HG03469 (cell line): ENCODE data around the gene STXBP1.

ENCODE experiments used
- ATAC-seq: cut with Tn5 transposase; IDR thresholded peaks from one replicate; pipeline ENCODE4 v1.9.1; 2021; ENCODE audit warnings: mild to moderate bottlenecking, moderate library complexity, moderate number of reproducible peaks; ENCODE audit not compliant: unreplicated experiment

Gene STXBP1

DNA sequence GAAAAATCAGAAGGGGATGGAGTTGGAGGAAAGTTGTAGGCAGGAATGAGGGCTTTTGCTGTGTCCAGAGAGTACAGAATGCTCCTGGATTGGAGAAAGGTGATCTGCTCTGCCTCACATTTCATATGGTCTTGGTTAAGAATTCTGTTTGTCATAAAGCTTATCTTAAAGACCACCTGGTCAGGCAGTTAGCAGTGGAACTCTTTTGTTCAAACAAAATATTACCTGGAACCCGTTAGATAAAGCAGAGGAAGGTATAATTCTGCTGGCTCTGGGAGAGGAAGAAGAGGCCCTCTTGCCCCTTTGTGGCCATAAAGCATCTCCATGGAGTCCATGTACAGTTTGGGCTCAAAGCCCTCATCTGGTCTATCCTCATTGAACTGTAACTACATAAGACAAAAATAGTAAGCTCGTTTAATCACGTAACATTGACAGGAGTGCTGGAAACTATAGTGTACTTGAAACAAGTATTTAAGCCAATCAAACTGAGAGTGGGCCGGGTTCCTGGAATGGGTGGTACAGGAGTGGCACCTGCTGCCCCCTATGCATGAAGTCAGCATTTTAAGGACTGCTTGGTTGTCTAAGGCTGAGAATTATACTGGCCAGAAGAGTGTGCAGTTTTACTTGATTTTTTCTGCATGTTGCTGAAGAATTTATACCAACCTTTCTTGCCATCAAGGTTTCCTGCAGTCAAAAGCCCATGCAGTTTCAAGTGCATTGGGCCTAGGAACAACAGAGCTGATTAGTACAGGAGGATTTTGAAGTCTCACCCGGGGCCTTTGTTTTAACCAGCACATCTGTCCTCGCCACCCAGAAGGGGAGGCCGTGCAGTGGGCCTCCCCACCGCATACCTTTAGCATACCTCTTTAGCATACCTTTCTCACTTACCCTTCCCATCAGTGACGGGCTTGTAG, 39.9 kb downstream of the STXBP1 start:
- no peak for ATAC-seq

DNA sequence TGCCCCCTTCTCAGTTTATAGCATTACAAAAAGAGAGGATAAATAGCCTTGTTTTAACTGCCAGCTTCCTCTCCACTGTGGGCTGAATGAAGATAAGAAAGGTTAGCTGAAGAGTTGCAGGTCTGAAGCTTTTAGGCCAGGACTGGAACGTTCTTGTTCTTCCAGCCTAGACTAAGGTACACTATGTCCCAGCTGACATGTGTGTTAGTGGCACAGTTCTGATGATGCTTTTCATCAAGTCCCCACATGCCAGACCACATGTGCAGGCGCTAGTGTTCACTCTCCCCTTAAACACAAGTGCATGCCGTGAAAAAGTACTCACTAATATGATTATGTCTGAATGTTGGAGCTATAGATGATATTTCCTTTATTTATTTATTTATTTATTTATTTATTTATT, 40.7 kb downstream of the STXBP1 start:
- no peak for ATAC-seq

DNA sequence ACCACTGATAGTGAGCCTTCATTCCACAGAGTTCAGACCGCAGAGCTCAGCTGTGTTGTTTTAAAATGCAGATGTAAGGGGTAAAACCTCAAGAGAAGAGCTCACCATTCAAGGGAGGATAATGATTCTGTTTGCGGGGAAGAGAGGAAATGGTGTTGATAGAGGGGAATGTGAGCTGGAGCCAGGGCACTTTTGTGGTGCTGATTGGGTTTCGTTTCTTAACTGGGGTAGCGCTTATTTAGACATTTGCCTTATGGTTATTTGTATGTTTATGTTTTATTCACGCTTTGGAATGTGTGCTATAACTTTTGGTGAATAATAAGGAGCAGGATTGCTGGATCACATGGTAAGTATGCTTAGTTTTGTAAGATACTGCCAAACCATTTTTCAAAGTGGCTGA, 42.5 kb downstream of the STXBP1 start:
- no peak for ATAC-seq

DNA sequence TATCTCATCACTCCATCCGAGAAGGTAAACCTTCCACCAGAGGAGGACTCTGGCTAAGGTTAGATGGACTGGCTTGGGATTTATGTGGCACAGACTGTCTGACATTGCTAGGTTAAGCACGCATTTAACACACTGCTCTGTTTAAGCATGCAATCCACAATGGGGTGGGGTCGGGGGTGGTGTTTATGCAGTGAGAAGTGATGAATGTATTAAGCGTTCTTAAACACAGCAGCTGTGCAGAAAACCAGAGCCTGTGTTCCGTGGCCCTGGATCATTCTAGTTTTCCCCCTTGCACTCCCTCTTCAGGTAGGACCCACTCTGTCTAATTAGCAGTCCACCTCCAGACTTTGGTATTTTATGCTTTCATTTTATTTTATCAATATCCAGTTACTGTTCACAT, 46.4 kb downstream of the STXBP1 start:
- no peak for ATAC-seq

DNA sequence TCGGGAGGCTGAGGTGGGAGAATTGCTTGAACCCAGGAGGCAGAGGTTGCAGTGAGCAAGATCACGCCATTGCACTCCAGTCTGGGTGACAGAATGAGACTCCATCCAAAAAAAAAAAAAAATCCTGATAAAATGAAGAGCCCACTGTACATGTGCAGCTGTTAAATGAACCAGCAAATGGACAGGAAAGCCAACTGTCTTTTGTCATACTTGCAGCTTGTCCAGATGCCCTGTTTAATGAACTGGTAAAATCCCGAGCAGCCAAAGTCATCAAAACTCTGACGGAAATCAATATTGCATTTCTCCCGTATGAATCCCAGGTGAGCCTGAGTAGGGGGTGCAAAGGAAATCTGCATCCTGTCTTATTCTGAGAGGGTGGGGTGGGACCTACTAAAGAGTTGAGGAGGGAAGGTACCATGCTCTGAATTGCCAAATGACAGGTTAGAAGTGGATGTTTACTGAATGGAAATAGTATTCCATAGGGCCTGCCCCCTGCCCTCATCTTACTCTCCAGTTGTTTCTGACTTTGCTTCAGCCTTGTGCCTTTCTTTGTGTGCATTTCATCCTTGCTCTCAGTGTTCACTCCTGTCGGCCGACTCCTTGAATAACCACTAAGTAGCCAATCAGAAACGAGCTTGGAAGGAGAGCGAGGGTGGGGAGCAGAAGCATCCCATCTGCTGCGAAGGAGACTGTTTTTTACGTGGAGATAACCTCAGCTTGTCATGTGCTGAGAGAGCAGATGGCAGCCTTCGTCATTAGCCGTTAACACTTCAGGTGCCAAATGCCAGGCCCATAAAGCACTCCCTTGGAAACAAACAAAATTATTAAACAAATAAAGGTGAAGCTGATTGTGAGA, 49.0 kb downstream of the STXBP1 start:
- no peak for ATAC-seq

DNA sequence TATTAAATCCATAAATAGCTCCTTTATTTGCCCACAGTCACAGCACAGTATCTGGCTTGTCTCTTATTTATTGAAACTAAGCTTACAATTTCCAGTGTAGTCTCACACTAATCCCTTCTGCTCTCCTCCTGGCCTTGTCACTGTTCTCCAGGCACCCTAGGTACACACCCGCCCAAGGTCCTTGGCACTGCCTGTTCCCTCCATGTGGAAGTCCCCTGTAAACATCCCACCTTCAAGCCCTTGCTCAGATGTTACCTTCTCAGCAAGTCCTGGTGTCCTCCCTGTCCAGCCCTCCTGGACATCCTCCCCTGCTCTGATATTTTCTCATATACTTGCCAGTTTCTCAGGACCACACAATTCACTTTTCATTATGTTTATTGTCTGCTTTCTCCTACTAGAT, 50.5 kb downstream of the STXBP1 start:
- no peak for ATAC-seq

DNA sequence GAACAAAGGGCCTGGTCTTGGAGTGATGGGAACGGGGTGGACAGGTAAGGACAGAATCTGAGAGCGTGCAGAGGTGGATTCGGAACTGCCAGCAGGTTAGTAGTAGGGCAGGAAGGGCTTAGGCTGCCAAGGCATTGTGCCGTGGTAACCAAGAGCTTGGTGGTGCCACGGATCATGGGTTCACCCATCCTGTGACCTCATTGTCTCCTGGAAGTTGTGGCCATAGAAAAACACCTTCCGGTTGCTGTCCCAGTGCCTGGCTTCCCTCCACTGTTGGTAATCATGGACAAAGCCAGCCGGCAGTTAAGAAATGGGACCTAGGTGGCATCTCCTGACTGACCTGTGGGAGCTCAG, 52.2 kb downstream of the STXBP1 start:
- ATAC-seq = no peak

DNA sequence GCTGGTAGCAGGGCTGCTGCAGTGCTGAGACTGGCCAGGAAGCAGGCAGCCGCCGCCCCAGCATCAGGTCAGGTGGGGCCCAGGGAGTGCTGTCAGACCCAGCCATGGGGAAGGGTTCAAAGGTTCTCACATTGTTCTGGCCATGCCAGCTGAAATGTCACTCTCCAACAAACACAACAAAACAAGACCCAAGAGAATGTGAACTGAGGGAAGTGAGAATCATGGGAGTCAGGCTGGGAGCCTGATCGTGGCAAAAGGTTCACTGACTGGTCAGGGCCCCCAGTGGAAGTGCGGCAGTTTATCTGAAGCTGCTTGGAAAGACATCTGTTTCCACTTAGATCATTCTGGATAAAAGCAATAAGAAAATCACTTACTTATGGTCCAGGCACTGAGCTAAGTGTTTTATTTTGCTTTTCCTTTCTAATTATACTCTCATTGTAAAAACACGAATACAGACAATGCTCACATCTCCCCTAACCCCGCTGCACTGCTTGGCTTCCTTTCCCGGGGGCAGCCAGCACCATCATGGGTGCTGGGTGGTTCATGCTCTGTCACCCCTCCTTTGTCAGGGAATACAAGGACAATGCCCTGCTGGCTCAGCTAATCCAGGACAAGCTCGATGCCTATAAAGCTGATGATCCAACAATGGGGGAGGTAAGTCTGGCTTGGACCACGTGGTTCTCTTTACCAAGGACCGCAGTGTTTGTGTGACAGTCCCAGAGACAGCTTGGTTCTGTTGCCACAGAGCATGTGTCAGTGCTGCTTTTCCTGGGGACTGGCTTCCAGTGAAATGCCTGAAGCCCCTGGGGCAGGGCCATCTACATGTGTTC, 52.8 kb downstream of the STXBP1 start:
- ATAC-seq = no peak

DNA sequence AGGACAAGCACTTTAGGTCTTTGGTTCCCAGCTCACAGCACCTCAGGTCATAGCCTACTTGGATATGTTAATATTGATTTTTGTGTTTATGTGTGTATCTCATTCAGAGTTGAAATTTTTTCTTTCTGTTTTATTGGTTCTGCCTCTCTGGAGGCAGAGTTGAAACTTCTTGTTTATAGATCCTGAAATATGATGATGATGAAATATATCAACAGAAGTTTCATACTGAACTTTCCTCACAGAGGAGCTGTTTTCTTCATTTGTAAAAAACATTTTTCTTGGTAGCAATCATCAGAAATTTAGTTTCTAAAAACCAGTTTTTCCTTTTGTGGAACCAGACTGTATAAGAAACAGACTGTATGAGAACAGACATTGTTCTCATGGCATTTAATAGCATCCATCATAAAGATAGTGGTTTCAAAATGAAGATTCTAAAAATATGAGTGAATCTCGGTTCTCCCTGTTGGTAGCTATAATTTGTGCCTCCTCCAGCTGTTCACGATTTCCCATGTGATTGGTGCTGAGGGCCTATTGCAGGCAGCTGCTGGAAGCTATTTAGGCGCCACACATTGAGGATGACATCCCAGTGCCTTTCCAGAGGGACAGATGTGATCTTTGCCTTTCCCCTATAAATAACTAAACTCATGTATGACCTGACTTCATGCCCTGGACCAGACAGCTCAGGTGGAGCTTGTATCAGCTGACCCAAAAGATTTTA, 55.2 kb downstream of the STXBP1 start:
- no peak for ATAC-seq

DNA sequence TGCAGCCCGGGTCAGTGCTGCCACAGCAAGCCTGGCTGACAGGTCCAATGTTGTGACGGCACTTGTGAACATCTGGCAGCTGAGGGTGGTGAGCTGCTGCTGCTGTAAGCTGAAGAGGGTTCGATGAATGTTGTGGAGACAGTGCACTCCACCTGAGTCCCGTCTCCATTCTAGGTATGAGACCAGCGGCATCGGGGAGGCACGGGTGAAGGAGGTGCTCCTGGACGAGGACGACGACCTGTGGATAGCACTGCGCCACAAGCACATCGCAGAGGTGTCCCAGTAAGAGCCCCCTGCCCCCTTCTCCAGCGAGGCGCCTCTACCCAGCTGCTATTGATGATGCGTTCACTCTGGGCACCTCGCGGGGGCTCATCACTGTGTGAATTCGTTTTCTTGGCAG, 55.8 kb downstream of the STXBP1 start:
- no peak for ATAC-seq

DNA sequence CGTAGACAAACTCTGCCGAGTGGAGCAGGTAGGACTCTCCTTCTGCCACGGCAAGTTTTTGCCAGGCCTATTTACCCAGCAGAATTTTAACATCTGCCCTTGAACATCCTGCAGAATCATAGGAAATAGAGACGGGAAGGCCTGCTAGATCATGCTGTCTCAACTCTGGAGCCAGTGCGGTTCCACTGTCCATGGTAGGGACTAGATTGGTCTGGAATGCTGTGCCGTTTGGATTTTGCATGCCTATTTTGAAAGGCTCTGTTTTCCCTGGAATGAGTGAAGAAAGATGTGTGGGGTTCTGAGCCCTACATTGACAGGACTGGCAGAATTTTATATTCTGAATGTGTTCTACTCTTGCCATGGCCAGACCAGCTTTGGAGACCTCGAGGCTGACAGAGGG, 61.2 kb downstream of the STXBP1 start:
- no peak for ATAC-seq

DNA sequence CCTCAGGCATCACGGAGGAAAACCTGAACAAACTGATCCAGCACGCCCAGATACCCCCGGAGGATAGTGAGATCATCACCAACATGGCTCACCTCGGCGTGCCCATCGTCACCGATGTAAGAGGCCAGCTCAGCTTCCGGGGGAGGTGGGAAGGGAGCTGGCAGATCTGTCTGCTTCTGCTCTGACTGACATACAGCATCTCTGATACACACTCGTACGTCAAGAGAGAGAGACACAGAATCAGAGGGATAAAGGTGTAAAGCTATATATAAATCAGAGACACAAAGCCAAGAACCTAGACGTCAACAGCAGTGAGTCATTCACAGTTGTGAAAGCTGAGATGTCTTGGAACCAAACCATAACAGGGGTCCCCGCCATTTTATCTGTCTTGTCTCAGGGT, 64.6 kb downstream of the STXBP1 start:
- no peak for ATAC-seq

DNA sequence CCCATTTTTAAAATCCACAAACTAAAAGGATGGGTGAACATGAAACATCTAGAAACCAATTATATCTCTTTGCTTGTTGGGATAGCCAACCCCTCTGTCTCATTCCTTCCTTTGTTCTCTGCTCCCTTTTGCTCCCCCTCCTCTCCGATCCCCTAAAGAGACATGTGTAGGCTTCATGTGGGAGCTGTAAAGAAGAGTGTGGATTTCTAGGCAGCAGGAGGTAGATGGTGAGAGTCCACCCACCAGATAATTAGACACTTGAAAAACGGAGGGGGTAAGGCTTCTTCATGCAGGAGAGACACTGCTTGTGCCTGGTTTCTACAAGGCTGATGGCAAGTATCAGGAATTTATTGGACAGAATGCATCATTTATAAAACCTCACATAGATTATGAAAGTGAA, 67.4 kb downstream of the STXBP1 start:
- ATAC-seq = no peak

DNA sequence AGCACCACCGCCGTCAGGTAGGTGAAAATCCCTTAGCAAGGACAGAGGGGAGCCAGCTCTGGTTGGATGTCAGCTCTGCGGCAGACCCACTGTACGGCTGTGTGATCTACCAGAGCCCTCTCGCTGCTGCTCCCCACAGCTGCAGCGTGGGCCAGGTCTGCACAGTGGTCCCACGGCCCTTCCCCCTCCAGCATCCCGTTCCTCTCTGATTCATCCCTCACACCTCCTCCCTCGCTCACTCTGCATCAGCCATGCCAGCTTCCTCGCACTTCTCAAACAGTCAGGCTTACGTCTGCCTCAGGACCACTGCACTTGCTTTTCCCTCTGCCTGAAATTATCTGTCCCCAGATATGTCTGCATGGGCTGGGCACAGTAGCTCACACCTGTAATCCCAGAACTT, 68.1 kb downstream of the STXBP1 start:
- no peak for ATAC-seq

DNA sequence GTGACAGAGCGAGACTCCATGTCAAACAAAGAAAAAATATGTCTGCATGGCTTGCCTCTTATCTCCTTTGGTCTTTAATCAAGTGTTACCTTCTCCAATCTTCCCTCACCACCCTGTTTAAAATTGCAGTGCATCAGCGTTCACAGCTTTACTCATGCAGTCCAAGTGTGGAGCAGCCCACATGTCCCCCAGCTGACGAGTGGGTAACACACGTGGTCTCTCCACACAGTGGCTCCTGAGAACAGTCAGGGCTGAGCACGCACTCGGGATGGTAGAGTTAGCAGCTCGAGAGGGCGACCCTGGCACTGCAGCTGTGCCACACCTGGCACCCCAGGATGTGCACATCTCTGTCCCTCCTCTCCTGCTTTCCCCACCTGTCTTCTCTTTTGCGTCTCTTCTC, 68.8 kb downstream of the STXBP1 start:
- no peak for ATAC-seq

DNA sequence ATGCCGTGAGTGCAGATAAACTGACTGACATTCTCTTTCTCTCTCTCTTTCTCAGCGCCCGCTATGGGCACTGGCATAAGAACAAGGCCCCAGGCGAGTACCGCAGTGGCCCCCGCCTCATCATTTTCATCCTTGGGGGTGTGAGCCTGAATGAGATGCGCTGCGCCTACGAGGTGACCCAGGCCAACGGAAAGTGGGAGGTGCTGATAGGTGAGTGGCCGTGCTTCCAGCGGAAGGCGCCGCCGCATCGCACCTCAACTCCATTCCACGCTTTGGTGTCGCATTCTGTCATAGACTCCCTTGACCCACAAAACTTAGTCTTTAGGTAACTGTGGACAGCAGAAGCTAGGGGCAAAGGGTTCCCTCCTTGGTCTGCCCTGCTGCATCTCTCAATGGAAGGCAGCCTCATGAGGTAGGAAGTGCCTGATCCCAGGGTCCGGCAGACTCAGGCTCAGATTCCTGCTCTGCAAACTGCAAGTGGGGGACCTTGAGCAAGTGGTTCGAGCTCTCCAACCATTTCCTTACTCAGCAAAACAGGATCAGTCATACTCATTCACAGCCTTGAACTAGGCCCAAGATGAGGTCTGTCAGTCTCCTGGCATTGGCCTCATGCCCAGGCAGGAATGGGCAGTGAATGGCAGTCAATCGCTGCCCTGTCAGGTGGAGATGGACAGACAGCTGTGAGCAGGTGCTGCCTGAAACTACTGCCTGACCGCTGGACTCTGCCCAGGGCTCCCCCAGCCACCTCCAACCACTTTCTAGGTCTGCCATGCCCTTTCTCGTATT, 70.5 kb downstream of the STXBP1 start:
- ATAC-seq = no peak

DNA sequence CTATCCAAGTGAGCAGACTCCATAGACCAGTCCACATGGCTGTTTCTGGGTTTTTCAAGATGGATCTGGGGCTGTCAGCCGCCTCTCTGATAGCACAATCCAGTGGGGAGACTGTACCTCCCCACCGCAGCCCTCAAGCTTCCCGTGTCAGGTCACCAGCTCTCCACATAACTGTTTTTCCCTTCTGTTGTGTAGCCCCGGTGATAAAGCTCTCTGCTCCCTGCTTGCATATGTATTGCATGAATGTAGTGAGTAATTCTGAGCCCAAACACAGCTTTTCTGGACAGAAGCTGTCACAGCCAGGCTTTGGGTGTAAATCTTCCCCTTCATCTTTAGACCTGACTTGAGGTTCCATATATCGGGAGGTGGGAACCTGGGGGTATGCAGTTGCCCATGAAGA, 71.6 kb downstream of the STXBP1 start:
- no peak for ATAC-seq

DNA sequence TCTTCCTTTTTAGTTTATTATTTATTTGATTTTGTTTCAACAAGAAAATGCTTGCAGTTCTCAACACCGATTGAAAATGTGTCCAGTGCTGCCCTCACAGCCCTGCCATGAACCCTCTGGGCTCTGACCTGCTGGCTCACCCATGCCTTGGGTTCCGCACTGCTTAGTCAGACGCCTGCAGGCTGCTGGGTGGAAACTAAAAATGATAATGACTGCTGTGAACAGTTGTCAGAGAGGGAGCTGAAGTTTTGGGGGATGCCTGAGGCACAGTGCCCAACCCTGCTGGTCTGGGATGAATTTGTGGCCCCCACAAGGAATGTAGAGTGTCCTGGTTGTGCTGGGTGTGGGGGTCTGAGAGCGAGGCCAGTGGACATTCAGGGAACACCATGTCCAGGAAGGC, 72.5 kb downstream of the STXBP1 start:
- ATAC-seq = no peak

DNA sequence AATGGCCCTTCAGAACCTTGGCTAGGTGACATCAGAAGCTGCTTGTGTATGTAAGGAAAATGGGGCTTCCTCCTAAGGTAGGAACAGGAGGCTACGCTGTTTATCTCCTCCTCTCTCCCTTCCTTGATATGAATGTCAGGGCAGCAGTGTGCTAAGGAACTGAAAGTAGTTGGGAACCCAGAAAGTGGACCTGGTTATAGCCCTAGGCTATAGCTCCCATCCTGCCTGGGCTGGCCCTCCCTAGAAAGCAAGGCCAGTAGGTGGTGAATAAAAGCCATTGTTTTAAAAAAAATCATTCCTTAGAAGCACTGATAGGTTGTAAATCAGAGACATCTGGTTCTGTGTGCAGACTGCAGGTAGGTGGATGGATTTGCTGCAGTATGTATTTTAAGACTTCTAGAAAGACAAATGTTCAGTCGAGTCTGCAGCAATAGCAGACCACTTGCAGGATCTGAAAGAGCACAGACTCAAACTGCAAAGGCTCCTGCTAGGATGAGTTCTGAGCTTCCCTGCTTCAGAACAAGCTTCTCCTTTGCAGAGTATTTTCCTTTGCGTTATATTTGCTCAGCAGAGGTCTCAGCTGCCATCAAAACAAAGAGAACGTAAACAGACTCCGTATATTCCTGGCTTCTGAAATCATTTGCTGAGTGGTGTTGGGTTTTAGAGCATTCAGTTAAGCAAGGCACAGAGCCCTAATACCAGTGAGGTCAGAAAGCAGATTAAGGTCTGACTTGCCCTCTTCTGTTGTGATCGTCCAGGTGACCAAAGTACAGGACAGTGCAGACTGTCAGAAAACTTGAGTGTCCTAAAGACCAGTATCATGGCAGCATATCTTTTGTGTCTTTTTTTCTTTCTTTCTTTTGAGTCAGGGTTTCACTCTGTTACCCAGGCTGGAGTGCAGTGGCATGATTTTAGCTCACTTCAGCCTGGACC, 74.7 kb downstream of the STXBP1 start:
- no peak for ATAC-seq
